ENCODE results near the gene GSTP1.

- TF ChIP-seq CTCF (optimal IDR thresholded peaks at IDR 0.05 in 1 of 3, IDR thresholded peaks at IDR 0.05 in 1 of 3, conservative IDR thresholded peaks at IDR 0.05 in 1 of 3; ENCODE audit: extremely low read depth in 1 of 3, insufficient read depth in 2 of 3, low read length in 3 of 3) (no peak), EZH2 (IDR thresholded peaks at IDR 0.05; ENCODE audit: low read length) (no peak)
Measured at GRCh38 chr11:67538823-67539505, 44.6 kb upstream of the GSTP1 start.

Data from keratinocyte (primary cell).